ENCODE measurements around the gene RAD51D. TPM values are rescaled to one million over a fixed set of nuclear protein-coding genes. Genes with fewer than 3 reads are reported as not detected.

RAD51D gene
- total and polyA plus RNA-seq, 4 donors: 3.4 to 6.1 (median 3.7) TPM

GRCh38 chr17:35159940-35160339 is 40.3 kb upstream of the RAD51D start (continued):
- TF ChIP-seq, protein P1, sequence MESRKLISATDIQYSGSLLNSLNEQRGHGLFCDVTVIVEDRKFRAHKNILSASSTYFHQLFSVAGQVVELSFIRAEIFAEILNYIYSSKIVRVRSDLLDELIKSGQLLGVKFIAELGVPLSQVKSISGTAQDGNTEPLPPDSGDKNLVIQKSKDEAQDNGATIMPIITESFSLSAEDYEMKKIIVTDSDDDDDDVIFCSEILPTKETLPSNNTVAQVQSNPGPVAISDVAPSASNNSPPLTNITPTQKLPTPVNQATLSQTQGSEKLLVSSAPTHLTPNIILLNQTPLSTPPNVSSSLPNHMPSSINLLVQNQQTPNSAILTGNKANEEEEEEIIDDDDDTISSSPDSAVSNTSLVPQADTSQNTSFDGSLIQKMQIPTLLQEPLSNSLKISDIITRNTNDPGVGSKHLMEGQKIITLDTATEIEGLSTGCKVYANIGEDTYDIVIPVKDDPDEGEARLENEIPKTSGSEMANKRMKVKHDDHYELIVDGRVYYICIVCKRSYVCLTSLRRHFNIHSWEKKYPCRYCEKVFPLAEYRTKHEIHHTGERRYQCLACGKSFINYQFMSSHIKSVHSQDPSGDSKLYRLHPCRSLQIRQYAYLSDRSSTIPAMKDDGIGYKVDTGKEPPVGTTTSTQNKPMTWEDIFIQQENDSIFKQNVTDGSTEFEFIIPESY (IDR thresholded peaks at IDR 0.05): no peak
- no peak for TF ChIP-seq FOXA1 (IDR thresholded peaks at IDR 0.05)
- no peak for TF ChIP-seq GABPA (IDR thresholded peaks at IDR 0.05 in 1 of 2, conservative IDR thresholded peaks at IDR 0.05 in 1 of 2)
- no peak for TF ChIP-seq RAD21 (IDR thresholded peaks at IDR 0.05)
- TF ChIP-seq YY1 (IDR thresholded peaks at IDR 0.05): no peak
- TF ChIP-seq JUND (IDR thresholded peaks at IDR 0.05): no peak

DNA sequence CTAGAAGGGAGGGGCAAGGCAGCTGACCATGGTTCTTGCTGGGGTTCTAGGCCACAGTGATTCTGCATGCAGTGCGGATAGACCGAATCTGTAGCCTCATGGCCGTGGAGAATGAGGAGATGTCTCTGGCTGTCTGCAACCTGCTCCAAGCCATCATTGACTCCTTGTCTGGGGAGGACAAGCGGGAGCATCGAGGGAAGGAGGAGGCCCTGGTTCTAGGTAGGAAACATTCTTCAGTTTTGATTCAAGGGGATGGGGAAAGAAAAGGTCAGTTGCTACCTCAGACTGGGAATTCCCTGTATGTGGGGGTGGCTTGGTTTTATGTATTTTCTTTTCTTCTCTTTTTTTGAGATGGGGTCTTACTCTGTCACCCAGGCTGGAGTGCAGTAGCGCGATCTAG is 35.6 kb upstream of the RAD51D start:
- no peaks in the 10 kb centered on the region for H3K9me3 ChIP-seq (ENCODE audit: control insufficient read depth in 4 of 4, low read length in 3 of 4)
- WGBS: 93% methylated on average over 7 of the region's 7 CpGs
- TF ChIP-seq FOXA1 (IDR thresholded peaks at IDR 0.05) (no peak), RAD21 (IDR thresholded peaks at IDR 0.05) (no peak), RXRA (IDR thresholded peaks at IDR 0.05) (no peak), FOXA2 (IDR thresholded peaks at IDR 0.05) (no peak), YY1 (IDR thresholded peaks at IDR 0.05) (no peak), HNF4G (IDR thresholded peaks at IDR 0.05) (no peak), HNF4A (conservative IDR thresholded peaks at IDR 0.05) (no peak), REST (IDR thresholded peaks at IDR 0.05) (no peak), SP1 (IDR thresholded peaks at IDR 0.05) (no peak), CTCF (IDR thresholded peaks at IDR 0.05; ENCODE audit: low read depth, low read length, missing input control) (no peak), TAF1 (conservative IDR thresholded peaks at IDR 0.05) (no peak), EGR1 (IDR thresholded peaks at IDR 0.05; ENCODE audit: low read depth in 2 of 2) (no peak), NR2F2 (IDR thresholded peaks at IDR 0.05) (no peak), JUND (IDR thresholded peaks at IDR 0.05) (no peak), GABPA (IDR thresholded peaks at IDR 0.05 in 1 of 2, conservative IDR thresholded peaks at IDR 0.05 in 1 of 2) (no peak)
- TF ChIP-seq, protein P2, sequence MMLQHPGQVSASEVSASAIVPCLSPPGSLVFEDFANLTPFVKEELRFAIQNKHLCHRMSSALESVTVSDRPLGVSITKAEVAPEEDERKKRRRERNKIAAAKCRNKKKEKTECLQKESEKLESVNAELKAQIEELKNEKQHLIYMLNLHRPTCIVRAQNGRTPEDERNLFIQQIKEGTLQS (IDR thresholded peaks at IDR 0.05): no peak
- TF ChIP-seq, protein P3, sequence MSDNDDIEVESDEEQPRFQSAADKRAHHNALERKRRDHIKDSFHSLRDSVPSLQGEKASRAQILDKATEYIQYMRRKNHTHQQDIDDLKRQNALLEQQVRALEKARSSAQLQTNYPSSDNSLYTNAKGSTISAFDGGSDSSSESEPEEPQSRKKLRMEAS (IDR thresholded peaks at IDR 0.05): no peak
- TF ChIP-seq, protein P1 (IDR thresholded peaks at IDR 0.05): no peak
- no peaks in the 10 kb centered on the region for H3K4me1 ChIP-seq (ENCODE audit: control insufficient read depth in 4 of 4, insufficient read depth in 4 of 4, low read length in 3 of 4)
- H3K27ac ChIP-seq (ENCODE audit: low read depth in 1 of 2, low read length in 2 of 2): no peak overlapping the region
- no peak overlapping the region for H3K4me3 ChIP-seq (ENCODE audit: low read depth in 1 of 3, low read length in 3 of 3)
- peaks cover 0 to 3% (median 0%) of the 10 kb centered on the region in 4 donors for H3K27me3 ChIP-seq (ENCODE audit: control insufficient read depth in 4 of 4, insufficient read depth in 4 of 4, low read length in 3 of 4)
- no peak for DNase-seq (ENCODE audit: low spot score)
- H3K9ac ChIP-seq (ENCODE audit: low read depth in 1 of 2, low read length in 2 of 2): no peak overlapping the region
- H3K36me3 ChIP-seq (ENCODE audit: control insufficient read depth in 4 of 4, insufficient read depth in 3 of 4, low read depth in 1 of 4, low read length in 3 of 4): no peaks in the 10 kb centered on the region

Measured in liver (tissue), 9 donors.